Keratinocyte (primary cell): ENCODE data around the gene VPS25.

ENCODE experiments used
- EZH2 ChIP-seq: IDR thresholded peaks from one replicate; pipeline ENCODE4 v1.6.1; 2012; ENCODE audit warnings: inconsistent platforms, mild to moderate bottlenecking, low read length, moderate library complexity
- TF ChIP-seq, protein P1 (sequence below), 3 experiments: IDR thresholded peaks in 1 of 3; conservative IDR thresholded peaks in 1 of 3; optimal IDR thresholded peaks in 1 of 3; 2 replicates in 2 of 3; 3 replicates in 1 of 3; pipeline versions ENCODE3 to v1.5.1; 2011; ENCODE audit warnings: low read length in 3 of 3, mild to moderate bottlenecking in 3 of 3, moderate library complexity in 2 of 3, control low read depth in 1 of 3, inconsistent platforms in 1 of 3; ENCODE audit not compliant: insufficient read depth in 2 of 3; ENCODE audit errors: extremely low read depth in 1 of 3

DNA sequence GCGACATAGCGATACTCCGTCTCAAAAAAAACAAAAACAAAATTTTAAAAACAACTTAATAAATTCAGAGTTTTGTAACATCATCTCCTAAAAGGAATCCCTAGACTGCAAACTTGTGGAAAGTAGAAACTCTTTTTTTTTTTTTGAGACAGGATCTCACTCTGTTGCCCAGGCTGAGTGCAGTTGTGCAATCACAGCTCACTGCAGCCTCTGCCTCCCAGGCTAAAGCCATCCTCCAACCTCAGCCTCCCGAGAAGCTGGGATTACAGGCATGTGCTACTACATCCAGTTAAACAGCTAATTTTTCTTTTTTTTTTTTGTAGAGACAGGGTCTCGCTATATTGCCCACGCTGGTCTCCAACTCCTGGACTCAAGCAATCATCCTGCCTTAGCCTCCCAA is 48.1 kb upstream of the VPS25 start:
- no peak for TF ChIP-seq EZH2
- TF ChIP-seq, protein P1, sequence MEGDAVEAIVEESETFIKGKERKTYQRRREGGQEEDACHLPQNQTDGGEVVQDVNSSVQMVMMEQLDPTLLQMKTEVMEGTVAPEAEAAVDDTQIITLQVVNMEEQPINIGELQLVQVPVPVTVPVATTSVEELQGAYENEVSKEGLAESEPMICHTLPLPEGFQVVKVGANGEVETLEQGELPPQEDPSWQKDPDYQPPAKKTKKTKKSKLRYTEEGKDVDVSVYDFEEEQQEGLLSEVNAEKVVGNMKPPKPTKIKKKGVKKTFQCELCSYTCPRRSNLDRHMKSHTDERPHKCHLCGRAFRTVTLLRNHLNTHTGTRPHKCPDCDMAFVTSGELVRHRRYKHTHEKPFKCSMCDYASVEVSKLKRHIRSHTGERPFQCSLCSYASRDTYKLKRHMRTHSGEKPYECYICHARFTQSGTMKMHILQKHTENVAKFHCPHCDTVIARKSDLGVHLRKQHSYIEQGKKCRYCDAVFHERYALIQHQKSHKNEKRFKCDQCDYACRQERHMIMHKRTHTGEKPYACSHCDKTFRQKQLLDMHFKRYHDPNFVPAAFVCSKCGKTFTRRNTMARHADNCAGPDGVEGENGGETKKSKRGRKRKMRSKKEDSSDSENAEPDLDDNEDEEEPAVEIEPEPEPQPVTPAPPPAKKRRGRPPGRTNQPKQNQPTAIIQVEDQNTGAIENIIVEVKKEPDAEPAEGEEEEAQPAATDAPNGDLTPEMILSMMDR (optimal IDR thresholded peaks at IDR 0.05 in 1 of 3, IDR thresholded peaks at IDR 0.05 in 1 of 3, conservative IDR thresholded peaks at IDR 0.05 in 1 of 3; ENCODE audit: extremely low read depth in 1 of 3, insufficient read depth in 2 of 3, low read length in 3 of 3), result no peak
